Lower leg skin (tissue), 3 donors: ENCODE results near the gene POLDIP3.

Source experiments
- CTCF ChIP-seq, 3 donors: fragments of 450-650 bp; IDR thresholded peaks; one replicate each; pipeline ENCODE4 v1.5.1; 2016; ENCODE audit warnings: antibody characterized with exemption in 3 of 3, mild to moderate bottlenecking in 3 of 3, moderate library complexity in 2 of 3
- POLR2A ChIP-seq, 2 donors: fragments of 450-650 bp; IDR thresholded peaks; one replicate each; pipeline ENCODE4 v1.6.1; 2016 to 2017; ENCODE audit warnings: antibody characterized with exemption in 2 of 2, mild to moderate bottlenecking in 1 of 2, moderate library complexity in 1 of 2

GRCh38 chr22:42564699-42565098 is 50.0 kb downstream of the POLDIP3 start:
- TF ChIP-seq CTCF (IDR thresholded peaks at IDR 0.05) (no peak), POLR2A (IDR thresholded peaks at IDR 0.05) (no peak)
